ENCODE results near the gene BAX.

DNA sequence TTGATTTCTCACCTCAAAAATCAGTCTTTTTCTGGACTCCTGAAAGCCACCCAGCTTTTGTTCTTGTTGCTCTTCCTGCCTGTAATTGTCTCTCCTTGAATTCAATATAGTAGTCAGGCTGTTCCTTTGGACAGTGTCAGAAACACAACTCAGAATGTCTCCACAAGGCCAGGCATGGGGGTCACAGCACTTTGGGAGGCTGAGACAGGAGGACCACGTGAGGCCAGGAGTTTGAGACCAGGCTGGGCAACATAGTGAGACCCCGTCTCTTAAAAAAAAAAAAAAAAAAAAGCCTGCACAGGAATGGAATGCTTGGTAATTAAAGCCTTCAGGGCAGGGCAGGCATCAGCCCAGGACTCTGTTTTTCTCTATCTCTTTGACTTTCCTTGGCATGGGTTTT is 8.9 kb upstream of the BAX start:
- TF ChIP-seq POLR2A (IDR thresholded peaks at IDR 0.05) = no peak
- TF ChIP-seq, protein P1, sequence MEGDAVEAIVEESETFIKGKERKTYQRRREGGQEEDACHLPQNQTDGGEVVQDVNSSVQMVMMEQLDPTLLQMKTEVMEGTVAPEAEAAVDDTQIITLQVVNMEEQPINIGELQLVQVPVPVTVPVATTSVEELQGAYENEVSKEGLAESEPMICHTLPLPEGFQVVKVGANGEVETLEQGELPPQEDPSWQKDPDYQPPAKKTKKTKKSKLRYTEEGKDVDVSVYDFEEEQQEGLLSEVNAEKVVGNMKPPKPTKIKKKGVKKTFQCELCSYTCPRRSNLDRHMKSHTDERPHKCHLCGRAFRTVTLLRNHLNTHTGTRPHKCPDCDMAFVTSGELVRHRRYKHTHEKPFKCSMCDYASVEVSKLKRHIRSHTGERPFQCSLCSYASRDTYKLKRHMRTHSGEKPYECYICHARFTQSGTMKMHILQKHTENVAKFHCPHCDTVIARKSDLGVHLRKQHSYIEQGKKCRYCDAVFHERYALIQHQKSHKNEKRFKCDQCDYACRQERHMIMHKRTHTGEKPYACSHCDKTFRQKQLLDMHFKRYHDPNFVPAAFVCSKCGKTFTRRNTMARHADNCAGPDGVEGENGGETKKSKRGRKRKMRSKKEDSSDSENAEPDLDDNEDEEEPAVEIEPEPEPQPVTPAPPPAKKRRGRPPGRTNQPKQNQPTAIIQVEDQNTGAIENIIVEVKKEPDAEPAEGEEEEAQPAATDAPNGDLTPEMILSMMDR (IDR thresholded peaks at IDR 0.05 in 4 of 5, conservative IDR thresholded peaks at IDR 0.05 in 1 of 5) = no peak

All from gastrocnemius medialis (tissue), 4 donors.